HG02763 (cell line): Measurements from ENCODE around the gene YIPF4.
"Not testable (repeated sequence)": the region's sequence is repeated elsewhere in the genome, so short reads cannot be mapped to it uniquely, and the experiment has no call there.

Experiments
- ATAC-seq: cut with Tn5 transposase; IDR thresholded peaks from one replicate; pipeline ENCODE4 v1.9.1; 2021; ENCODE audit warnings: mild to moderate bottlenecking, moderate library complexity; ENCODE audit not compliant: unreplicated experiment

YIPF4 gene

GRCh38 chr2:32364290-32364689 is 86.6 kb downstream of the YIPF4 start:
- not testable (repeated sequence) for ATAC-seq

- ATAC-seq = not testable (repeated sequence)
These were observed 88.0 kb downstream of the YIPF4 start for GRCh38 chr2:32365679-32366078.
